T47D (cell line): ENCODE data around the gene JAG2.

Experiments
- DNase-seq, 2 experiments: peaks; one replicate each; pipeline versions ENCODE4 v3.0.0 to v3.0.0-alpha.2; 2011 to 2012; ENCODE audit warnings: low read depth in 1 of 2, low spot score in 1 of 2
- JUND ChIP-seq: IDR thresholded peaks from 2 replicates; pipeline ENCODE4 v1.6.1; 2012; ENCODE audit warnings: low read depth
- in situ Hi-C: cut with HindIII; loops from 2 replicates; pipeline ENCODE4 v1.10.0; 2016; ENCODE audit warnings: low sequenced_read_pairs, low pct_unique_long_range_greater_than_20kb

JAG2 gene

DNA sequence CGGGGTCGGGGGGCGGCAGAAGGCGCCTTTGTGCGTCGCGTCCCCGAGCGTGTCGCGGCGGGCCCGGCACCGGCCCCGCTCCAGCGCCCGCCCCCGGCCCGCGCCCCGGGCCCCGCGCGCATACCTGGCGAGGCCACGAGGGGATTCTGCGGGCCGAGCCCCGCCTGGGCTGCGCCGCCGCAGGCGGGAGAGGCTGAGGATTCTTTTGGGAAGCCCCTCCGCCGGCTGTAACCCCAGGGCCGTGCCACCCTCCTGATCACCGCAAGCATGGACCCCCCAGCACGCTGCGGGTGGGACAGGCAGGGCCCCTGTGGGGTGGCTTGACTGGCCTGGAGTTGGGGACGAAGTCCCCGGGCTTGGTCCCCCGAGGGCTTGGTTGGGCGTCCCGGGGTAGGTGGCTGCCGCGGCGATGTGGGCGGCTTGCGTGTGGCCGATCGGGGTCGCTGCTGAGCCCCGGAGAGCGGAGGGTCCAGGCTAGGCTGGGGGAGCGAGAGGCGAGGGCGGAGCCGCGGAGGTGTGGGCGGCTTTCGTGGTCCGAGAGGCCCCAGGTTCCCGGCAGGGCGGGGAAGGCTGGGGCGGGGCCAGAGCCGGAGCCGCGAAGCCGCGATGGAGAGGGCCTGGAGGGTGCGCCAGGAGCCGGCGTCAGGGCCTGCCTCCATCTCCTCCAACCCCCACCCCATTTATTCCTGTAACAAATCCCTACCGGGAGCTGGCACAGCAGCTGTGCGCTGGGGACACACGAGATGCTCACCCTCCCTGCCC lies 75.0 kb downstream of the JAG2 start:
- TF ChIP-seq JUND: no peak
- in situ Hi-C loops: no loop called here
- DNase-seq: peak; percentile 92 to 94

DNA sequence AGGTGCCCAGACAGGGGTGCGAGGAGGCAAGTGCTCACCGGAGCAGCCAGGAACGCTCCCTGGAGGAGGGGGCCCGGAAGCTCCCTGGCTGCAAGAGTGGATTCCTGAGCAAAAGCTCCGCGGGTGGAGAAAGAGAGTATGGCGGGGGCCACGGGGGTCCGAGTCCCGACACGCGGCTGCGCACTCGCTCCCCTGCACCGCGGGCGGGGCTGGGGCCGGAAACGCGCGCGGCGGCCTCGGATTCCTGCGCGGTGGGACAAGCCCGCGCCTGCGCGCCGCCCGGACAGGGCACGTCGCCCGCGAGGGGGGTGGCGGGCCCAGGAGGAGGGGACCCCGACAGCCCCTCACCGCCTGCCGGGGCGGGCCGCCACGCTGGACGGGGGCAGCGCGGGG lies 75.5 kb downstream of the JAG2 start:
- peak; percentile 86 to 93 for DNase-seq
- in situ Hi-C loops: no loop called here
- TF ChIP-seq JUND: no peak

DNA sequence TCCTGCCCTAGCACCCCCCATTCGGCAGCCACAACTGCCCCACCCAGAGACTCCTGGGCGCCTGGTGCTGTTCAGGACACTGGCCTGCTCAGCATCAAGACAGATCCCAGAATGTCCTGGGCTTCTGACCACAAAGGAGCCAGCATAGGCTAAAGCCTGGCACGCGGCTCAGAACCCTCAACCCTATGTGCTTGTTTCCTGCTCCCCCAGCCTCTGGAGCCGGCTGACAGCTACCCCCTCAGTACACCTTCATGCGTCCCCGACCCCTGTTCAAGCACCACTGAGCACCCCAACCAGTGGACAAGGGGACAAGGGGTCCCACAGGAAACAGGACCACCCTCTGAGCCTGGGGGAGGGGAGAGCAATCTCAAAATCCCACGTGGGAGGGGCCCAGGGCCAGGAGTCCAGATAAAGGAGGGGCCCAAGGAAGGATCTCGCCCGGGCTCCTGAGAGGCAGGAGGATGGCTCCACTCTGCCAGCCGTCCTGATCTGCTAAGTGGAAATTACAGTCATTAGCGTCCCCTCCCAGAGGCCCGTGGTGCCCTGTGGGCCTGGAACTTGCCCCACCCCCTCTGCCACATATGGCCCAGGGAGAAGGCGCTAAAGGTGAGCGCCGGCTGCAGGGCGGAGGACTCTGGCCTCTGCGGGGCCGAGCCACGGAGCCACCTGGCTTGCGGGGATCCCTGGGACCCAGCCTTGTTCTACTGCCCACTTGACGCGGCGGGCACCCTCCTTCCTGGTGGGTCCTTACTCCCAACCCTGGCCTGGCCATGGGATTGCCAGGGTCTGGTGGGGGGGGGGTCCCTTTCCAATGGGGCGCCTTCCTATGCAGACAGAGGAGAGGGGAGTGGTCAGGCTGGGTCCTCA lies 76.2 kb downstream of the JAG2 start:
- in situ Hi-C loops: no loop called here
- DNase-seq: peak in 1 of 2 experiments; percentile 61
- TF ChIP-seq JUND: no peak

DNA sequence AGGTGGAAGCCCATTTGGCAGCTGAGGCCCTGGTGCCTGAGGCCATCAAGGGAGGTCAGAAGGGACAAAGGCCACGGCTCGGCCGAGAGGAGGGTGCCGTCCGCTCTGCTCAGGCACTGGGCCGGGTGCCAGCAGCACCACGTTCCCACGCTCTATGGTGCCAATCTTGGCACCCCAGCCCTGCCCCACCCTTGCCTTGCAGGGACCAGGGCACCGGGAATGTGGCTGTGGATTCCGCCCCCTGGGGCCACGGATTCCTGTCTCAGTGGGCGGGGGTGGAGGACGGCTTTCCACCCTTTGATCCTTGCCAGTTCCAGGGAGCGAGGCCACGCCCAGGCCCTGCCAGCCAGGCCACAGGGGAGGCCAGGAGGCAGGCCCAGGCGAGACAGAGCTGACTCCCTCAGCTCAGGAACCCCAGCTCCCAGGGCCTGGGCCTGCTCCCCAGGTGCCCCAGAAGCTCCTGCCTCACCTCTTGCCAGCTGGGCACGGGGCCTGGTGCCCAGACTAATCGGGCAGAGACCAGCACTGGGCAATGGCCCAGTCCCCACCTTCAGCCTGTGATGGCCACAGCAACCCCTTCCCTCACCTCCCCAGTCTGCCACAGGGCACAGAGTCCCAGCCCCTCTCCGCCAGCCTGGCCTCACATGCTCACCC lies 76.9 kb downstream of the JAG2 start:
- TF ChIP-seq JUND: no peak
- in situ Hi-C loops: no loop called here
- DNase-seq: peak; percentile 68 to 97

DNA sequence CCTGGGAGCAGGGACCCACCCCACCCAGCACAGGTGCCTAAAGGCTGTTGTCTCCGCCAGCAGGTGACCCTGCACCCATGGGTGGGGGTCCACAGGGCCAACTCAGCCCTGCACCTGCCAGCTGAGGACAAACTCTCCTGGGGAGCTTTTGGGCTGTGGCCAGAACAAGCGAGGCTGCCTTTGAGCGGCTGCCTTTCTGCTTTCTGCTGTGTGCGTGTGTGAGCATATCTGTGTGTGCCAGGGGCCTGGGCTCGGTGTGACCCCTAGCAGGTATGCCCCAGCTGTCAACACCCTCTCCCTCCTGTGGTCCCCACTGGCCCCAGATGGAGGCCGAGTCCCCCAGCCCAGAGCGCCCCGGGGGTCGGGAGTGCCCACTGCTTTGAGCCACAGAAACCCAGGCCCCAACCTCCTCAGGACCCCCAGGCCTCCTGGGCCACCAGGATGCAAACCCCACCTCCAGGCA lies 77.5 kb downstream of the JAG2 start:
- DNase-seq: peak in 1 of 2 experiments; percentile 49
- TF ChIP-seq JUND: no peak
- in situ Hi-C loops: no loop called here
